DND-41 (cell line): ENCODE results near the gene SERGEF.

Experiments used
- EZH2 ChIP-seq: IDR thresholded peaks from 3 replicates; pipeline ENCODE4 v1.6.1; 2012; ENCODE audit warnings: borderline replicate concordance, low read depth, mild to moderate bottlenecking, moderate library complexity, low read length, inconsistent platforms; ENCODE audit not compliant: severe bottlenecking
- TF ChIP-seq, protein P1 (sequence below): IDR thresholded peaks from 2 replicates; pipeline ENCODE4 v1.5.1; 2012; ENCODE audit warnings: borderline replicate concordance, low read length, moderate library complexity, mild to moderate bottlenecking; ENCODE audit not compliant: poor library complexity, severe bottlenecking; ENCODE audit errors: extremely low read depth

DNA sequence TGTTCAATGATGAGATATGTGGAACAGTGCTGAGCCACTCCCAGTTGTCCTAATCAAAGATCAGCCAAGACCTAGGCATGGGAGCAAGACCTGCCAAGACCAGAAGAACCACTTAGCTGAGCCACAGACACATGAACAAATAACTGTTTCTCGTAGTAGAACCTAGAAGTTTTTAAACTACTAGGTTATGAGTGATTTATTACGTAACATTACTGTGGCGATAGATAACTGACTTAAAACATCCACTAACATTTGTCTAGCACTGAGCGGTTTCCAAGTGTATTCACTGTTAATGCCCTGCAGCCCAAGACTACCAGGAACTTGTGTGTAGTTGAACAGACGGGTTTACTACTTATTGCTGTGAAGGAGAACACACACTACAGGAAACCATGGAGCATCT is 120.4 kb downstream of the SERGEF start:
- TF ChIP-seq, protein P1, sequence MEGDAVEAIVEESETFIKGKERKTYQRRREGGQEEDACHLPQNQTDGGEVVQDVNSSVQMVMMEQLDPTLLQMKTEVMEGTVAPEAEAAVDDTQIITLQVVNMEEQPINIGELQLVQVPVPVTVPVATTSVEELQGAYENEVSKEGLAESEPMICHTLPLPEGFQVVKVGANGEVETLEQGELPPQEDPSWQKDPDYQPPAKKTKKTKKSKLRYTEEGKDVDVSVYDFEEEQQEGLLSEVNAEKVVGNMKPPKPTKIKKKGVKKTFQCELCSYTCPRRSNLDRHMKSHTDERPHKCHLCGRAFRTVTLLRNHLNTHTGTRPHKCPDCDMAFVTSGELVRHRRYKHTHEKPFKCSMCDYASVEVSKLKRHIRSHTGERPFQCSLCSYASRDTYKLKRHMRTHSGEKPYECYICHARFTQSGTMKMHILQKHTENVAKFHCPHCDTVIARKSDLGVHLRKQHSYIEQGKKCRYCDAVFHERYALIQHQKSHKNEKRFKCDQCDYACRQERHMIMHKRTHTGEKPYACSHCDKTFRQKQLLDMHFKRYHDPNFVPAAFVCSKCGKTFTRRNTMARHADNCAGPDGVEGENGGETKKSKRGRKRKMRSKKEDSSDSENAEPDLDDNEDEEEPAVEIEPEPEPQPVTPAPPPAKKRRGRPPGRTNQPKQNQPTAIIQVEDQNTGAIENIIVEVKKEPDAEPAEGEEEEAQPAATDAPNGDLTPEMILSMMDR = no peak
- TF ChIP-seq EZH2 = no peak
